HepG2 (cell line): ENCODE measurements around the gene NOXA1. TPM values are rescaled to one million over a fixed set of nuclear protein-coding genes. Genes with fewer than 3 reads are reported as not detected.

Source experiments
- ATAC-seq: fragments of 200-7000 bp; cut with Tn5 transposase; 3 replicates; pipeline ENCODE4 v1.9.1; 2020; ENCODE audit warnings: mild to moderate bottlenecking, moderate library complexity
- BruUV-seq: library from RNA; stranded (reverse); fragments of 400-500 nt; replicated peaks from 2 replicates; lab custom pipeline; 2021; lab: Mats Ljungman, UMichigan
- CTCF ChIA-PET: fragments of 300-600 bp; formaldehyde crosslinking; extraction: SDS; loops from one replicate; lab custom pipeline; 2021; ENCODE audit warnings: low total read pairs, inconsistent platforms, low intra/inter-chr PET ratio; lab: Yijun Ruan, JAX
- POLR2A ChIA-PET: fragments of 350-600 bp; sonication (Branson Sonifier 250); formaldehyde crosslinking; loops from one replicate; lab custom pipeline; 2020; ENCODE audit warnings: antibody characterized with exemption, inconsistent platforms; lab: Yijun Ruan, JAX
- DNase-seq: peaks from one replicate; pipeline ENCODE4 v3.0.0-alpha.2; 2015; ENCODE audit warnings: low spot score
- FAIRE-seq: peaks from 3 replicates; lab custom pipeline; 2011; peaks lifted over from hg19 to GRCh38; lab: Jason Lieb, UNC
- H2AFZ ChIP-seq: one replicate; pipeline ENCODE4 v1.6.1; 2011; ENCODE audit warnings: low read length, inconsistent platforms
- H3K27ac ChIP-seq: fragments of 300-600 bp; 3 replicates; pipeline ENCODE4 v1.8.0; 2011; ENCODE audit warnings: mixed run types, mild to moderate bottlenecking, mixed read lengths, low read length, inconsistent platforms; ENCODE audit not compliant: insufficient read depth; ENCODE audit errors: extremely low read length
- H3K27me3 ChIP-seq, 2 experiments: fragments of 200-600 bp in 1 of 2; 2 replicates in 1 of 2; 3 replicates in 1 of 2; pipeline versions ENCODE4 v1.6.0 to v1.8.0; 2011; ENCODE audit warnings: low read length in 2 of 2, mild to moderate bottlenecking in 2 of 2, moderate library complexity in 2 of 2, inconsistent platforms in 1 of 2; ENCODE audit not compliant: insufficient read depth in 2 of 2, control insufficient read depth in 1 of 2
- H3K36me3 ChIP-seq, 2 experiments: fragments of 200-600 bp in 1 of 2; replicated peaks in 1 of 2; 2 replicates in 1 of 2; 3 replicates in 1 of 2; pipeline versions ENCODE4 v1.5.1 to v1.8.0; 2011; ENCODE audit warnings: low read length in 2 of 2, inconsistent platforms in 1 of 2; ENCODE audit not compliant: insufficient read depth in 2 of 2, control insufficient read depth in 1 of 2
- H3K4me1 ChIP-seq: 2 replicates; pipeline ENCODE4 v1.5.1; 2012; ENCODE audit warnings: low read length, inconsistent platforms; ENCODE audit not compliant: insufficient read depth
- H3K4me2 ChIP-seq: 2 replicates; pipeline ENCODE4 v1.6.0; 2011; ENCODE audit warnings: low read depth, low read length, inconsistent platforms
- H3K4me3 ChIP-seq, 3 experiments: fragments of 200-600 bp in 1 of 3; sonication (generic), shearing (Covaris generic) in 1 of 3; replicated peaks in 1 of 3; 2 replicates each; pipeline ENCODE4 v1.5.1; 2011 to 2016; ENCODE audit warnings: low read length in 3 of 3, inconsistent platforms in 2 of 3, low read depth in 2 of 3, mild to moderate bottlenecking in 2 of 3, control low read depth in 1 of 3, mixed read lengths in 1 of 3; ENCODE audit not compliant: insufficient read depth in 1 of 3
- H3K79me2 ChIP-seq: one replicate; pipeline ENCODE4 v1.6.1; 2011; ENCODE audit warnings: low read length, inconsistent platforms; ENCODE audit not compliant: insufficient read depth
- H3K9ac ChIP-seq: 2 replicates; pipeline ENCODE4 v1.6.0; 2011; ENCODE audit warnings: mild to moderate bottlenecking, low read depth, low read length, inconsistent platforms; ENCODE audit not compliant: insufficient read depth
- H3K9me3 ChIP-seq: 2 replicates; pipeline ENCODE4 v1.5.1; 2012; ENCODE audit warnings: mild to moderate bottlenecking, low read length
- H4K20me1 ChIP-seq: 2 replicates; pipeline ENCODE4 v1.6.0; 2011; ENCODE audit warnings: inconsistent platforms, mild to moderate bottlenecking, low read length, moderate library complexity; ENCODE audit not compliant: insufficient read depth
- CENPX ChIP-seq: sonication (generic); formaldehyde crosslinking; IDR thresholded peaks from 2 replicates; pipeline ENCODE4 v1.9.0; 2021; ENCODE audit warnings: mild to moderate bottlenecking, missing genetic modification reagents, moderate library complexity
- JARID2 ChIP-seq: sonication (generic); formaldehyde crosslinking; IDR thresholded peaks from 2 replicates; pipeline ENCODE4 v1.8.1; 2023; ENCODE audit warnings: missing genetic modification reagents, inconsistent platforms; ENCODE audit not compliant: insufficient replicate concordance
- KDM5A ChIP-seq: fragments of 200-600 bp; sonication (generic); IDR thresholded peaks from 2 replicates; pipeline ENCODE4 v1.7.0; 2018; ENCODE audit warnings: antibody characterized with exemption, mild to moderate bottlenecking, low read length, borderline replicate concordance
- NCOA5 ChIP-seq: sonication (generic); formaldehyde crosslinking; IDR thresholded peaks from 2 replicates; pipeline ENCODE4 v1.4.0; 2020; ENCODE audit warnings: missing genetic modification reagents
- ZNF292 ChIP-seq: sonication (generic); formaldehyde crosslinking; IDR thresholded peaks from 2 replicates; pipeline ENCODE4 v1.8.1; 2022; ENCODE audit warnings: mild to moderate bottlenecking, low read depth, missing genetic modification reagents, borderline replicate concordance
- ZNF3 ChIP-seq: IDR thresholded peaks from 2 replicates; pipeline ENCODE4 v1.7.0; 2017; ENCODE audit warnings: inconsistent platforms
- ZNF546 ChIP-seq: sonication (generic); formaldehyde crosslinking; conservative IDR thresholded peaks from 2 replicates; pipeline ENCODE4 v1.8.1; 2023; ENCODE audit warnings: mild to moderate bottlenecking, missing genetic modification reagents
- WGBS: methylation state at CpG from one replicate; pipeline ENCODE4 v1.1.6; 2017; ENCODE audit warnings: low lambda C conversion rate; 5-methylcytosine and 5-hydroxymethylcytosine counted together
- in situ Hi-C: cut with HindIII; loops from 2 replicates; pipeline ENCODE4 v1.10.0; 2017; ENCODE audit warnings: low pct_unique_long_range_greater_than_20kb; ENCODE audit not compliant: extremely low pct_ligation_motif_present
- intact Hi-C: fragments of 100-400 bp; cut with micrococcal nuclease; formaldehyde crosslinking; loops from one replicate; pipeline ENCODE4 v1.10.0; 2022; ENCODE audit not compliant: unreplicated experiment
- polyA plus RNA-seq, 8 experiments: library from polyadenylated mRNA; depleted of rRNA in 3 of 8; stranded (reverse) in 7 of 8; unstranded in 1 of 8; fragments of >200 nt; fragmentation: Illumina TruSeq in 4 of 8; extraction: Trizol in 4 of 8; gene quantifications; 2 replicates each; pipeline versions ENCODE4 v1.2.1 to v1.2.3, GENCODE V29; 2011 to 2016; ENCODE audit warnings: low read depth in 4 of 8, missing spikeins in 1 of 8, mixed read lengths in 1 of 8; ENCODE audit not compliant: insufficient read depth in 1 of 8
- total RNA-seq, 5 experiments: library from RNA; depleted of rRNA; stranded (reverse); fragments of >200 nt; fragmentation: Illumina TruSeq; extraction: Trizol; gene quantifications; 2 replicates each; pipeline ENCODE4 v1.2.3, GENCODE V29; 2016; ENCODE audit warnings: low read depth in 1 of 5
- TF ChIP-seq, protein P1 (sequence below): sonication (generic); formaldehyde crosslinking; IDR thresholded peaks from 2 replicates; pipeline ENCODE4 v1.8.1; 2023; ENCODE audit warnings: mild to moderate bottlenecking, inconsistent platforms, moderate library complexity, missing genetic modification reagents, borderline replicate concordance
- TF ChIP-seq, protein P2 (sequence below): sonication (generic); formaldehyde crosslinking; IDR thresholded peaks from 2 replicates; pipeline ENCODE4 v1.4.0; 2020; ENCODE audit warnings: missing genetic modification reagents
- TF ChIP-seq, protein P3 (sequence below): sonication (generic); formaldehyde crosslinking; IDR thresholded peaks from 2 replicates; pipeline ENCODE4 v1.4.0; 2020; ENCODE audit warnings: missing genetic modification reagents

The NOXA1 gene
- total and polyA plus RNA-seq, 2 of the 13 experiments (the other 11 are each of a cell fraction or from before 2014, with no cell fraction given) = 0.78 to 1.2 TPM

DNA sequence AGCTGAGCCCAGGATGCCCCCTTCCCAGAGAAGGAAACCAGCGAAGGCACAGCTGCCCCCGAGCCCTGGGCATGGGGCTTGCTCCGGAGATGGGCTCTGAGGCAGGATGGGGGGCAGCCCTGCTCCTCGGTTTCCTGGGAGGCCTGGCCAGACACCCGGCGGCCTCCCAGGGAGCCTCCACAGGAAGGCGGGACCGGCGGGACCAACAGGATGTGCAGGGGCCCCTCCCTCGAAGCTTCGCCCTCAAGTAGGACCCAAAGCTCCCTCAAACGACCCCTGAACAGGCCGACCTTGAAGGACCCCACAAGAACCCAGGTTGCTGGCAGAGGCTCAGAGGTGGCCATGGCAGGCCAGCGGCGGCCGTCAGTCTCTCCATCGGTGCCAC, 11.9 kb upstream of the NOXA1 start:
- H3K27ac ChIP-seq = no peak overlapping the region
- H4K20me1 ChIP-seq = no peaks in the 10 kb centered on the region
- intact Hi-C loops = no loop called here
- 85% methylated on average over 9 of the region's 17 CpGs for WGBS
- H3K9me3 ChIP-seq = no peaks in the 10 kb centered on the region
- BruUV-seq = no TSS peak
- H3K36me3 ChIP-seq = no peaks in the 10 kb centered on the region
- no peaks in the 10 kb centered on the region for H3K79me2 ChIP-seq
- H3K4me1 ChIP-seq = peaks cover 13% of the 10 kb centered on the region
- DNase-seq (no peak), FAIRE-seq (no peak), ATAC-seq (no peak)
- H3K4me3 ChIP-seq = no peak overlapping the region
- H2AFZ ChIP-seq = no peak overlapping the region
- in situ Hi-C loops = no loop called here
- H3K4me2 ChIP-seq = no peak overlapping the region
- H3K27me3 ChIP-seq = no peaks in the 10 kb centered on the region
- TF ChIP-seq, protein P1, sequence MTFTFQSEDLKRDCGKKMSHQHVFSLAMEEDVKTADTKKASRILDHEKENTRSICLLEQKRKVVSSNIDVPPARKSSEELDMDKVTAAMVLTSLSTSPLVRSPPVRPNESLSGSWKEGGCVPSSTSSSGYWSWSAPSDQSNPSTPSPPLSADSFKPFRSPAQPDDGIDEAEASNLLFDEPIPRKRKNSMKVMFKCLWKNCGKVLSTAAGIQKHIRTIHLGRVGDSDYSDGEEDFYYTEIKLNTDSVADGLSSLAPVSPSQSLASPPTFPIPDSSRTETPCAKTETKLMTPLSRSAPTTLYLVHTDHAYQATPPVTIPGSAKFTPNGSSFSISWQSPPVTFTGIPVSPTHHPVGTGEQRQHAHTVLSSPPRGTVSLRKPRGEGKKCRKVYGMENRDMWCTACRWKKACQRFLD (CRISPR knock-in tag) = no peak
- TF ChIP-seq CENPX (CRISPR knock-in tag) (no peak), NCOA5 (CRISPR knock-in tag) (no peak), ZNF292 (CRISPR knock-in tag) (no peak), KDM5A (no peak), JARID2 (CRISPR knock-in tag) (no peak), ZNF3 (CRISPR knock-in tag) (no peak), ZNF546 (no peak)
- TF ChIP-seq, protein P2, sequence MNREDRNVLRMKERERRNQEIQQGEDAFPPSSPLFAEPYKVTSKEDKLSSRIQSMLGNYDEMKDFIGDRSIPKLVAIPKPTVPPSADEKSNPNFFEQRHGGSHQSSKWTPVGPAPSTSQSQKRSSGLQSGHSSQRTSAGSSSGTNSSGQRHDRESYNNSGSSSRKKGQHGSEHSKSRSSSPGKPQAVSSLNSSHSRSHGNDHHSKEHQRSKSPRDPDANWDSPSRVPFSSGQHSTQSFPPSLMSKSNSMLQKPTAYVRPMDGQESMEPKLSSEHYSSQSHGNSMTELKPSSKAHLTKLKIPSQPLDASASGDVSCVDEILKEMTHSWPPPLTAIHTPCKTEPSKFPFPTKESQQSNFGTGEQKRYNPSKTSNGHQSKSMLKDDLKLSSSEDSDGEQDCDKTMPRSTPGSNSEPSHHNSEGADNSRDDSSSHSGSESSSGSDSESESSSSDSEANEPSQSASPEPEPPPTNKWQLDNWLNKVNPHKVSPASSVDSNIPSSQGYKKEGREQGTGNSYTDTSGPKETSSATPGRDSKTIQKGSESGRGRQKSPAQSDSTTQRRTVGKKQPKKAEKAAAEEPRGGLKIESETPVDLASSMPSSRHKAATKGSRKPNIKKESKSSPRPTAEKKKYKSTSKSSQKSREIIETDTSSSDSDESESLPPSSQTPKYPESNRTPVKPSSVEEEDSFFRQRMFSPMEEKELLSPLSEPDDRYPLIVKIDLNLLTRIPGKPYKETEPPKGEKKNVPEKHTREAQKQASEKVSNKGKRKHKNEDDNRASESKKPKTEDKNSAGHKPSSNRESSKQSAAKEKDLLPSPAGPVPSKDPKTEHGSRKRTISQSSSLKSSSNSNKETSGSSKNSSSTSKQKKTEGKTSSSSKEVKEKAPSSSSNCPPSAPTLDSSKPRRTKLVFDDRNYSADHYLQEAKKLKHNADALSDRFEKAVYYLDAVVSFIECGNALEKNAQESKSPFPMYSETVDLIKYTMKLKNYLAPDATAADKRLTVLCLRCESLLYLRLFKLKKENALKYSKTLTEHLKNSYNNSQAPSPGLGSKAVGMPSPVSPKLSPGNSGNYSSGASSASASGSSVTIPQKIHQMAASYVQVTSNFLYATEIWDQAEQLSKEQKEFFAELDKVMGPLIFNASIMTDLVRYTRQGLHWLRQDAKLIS = no peak
- TF ChIP-seq, protein P3, sequence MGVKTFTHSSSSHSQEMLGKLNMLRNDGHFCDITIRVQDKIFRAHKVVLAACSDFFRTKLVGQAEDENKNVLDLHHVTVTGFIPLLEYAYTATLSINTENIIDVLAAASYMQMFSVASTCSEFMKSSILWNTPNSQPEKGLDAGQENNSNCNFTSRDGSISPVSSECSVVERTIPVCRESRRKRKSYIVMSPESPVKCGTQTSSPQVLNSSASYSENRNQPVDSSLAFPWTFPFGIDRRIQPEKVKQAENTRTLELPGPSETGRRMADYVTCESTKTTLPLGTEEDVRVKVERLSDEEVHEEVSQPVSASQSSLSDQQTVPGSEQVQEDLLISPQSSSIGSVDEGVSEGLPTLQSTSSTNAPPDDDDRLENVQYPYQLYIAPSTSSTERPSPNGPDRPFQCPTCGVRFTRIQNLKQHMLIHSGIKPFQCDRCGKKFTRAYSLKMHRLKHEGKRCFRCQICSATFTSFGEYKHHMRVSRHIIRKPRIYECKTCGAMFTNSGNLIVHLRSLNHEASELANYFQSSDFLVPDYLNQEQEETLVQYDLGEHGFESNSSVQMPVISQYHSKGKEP (CRISPR knock-in tag) = no peak
- ChIA-PET POLR2A (no interaction called here), CTCF (no interaction called here)
- H3K9ac ChIP-seq = no peak overlapping the region
